Endodermal cell (in vitro differentiated cells): ENCODE data around the gene FAM20A. TPM values are rescaled to one million over a fixed set of nuclear protein-coding genes. Genes with fewer than 3 reads are reported as not detected.

Source experiments
- DNase-seq: peaks from one replicate; pipeline ENCODE4 v3.0.0-alpha.2; 2017
- H3K27ac ChIP-seq: 2 replicates; pipeline ENCODE4 v1.5.1; 2013; ENCODE audit warnings: mild to moderate bottlenecking, low read depth, low read length, moderate library complexity
- H3K27me3 ChIP-seq: 2 replicates; pipeline ENCODE4 v1.6.1; 2013; ENCODE audit warnings: mild to moderate bottlenecking, low read length, moderate library complexity; ENCODE audit not compliant: insufficient read depth, control insufficient read depth, poor library complexity, severe bottlenecking
- H3K36me3 ChIP-seq: 2 replicates; pipeline ENCODE4 v1.7.0; 2013; ENCODE audit warnings: mild to moderate bottlenecking, low read length, moderate library complexity; ENCODE audit not compliant: control insufficient read depth, insufficient read depth
- H3K4me1 ChIP-seq: one replicate; pipeline ENCODE4 v1.7.0; 2013; ENCODE audit warnings: low read length; ENCODE audit not compliant: control insufficient read depth, insufficient read depth
- H3K4me3 ChIP-seq: 2 replicates; pipeline ENCODE4 v1.5.1; 2013; ENCODE audit warnings: mild to moderate bottlenecking, low read length, moderate library complexity
- H3K9ac ChIP-seq: 2 replicates; pipeline ENCODE4 v1.6.1; 2013; ENCODE audit warnings: mild to moderate bottlenecking, low read length, moderate library complexity; ENCODE audit not compliant: poor library complexity, severe bottlenecking; ENCODE audit errors: extremely low read depth
- H3K9me3 ChIP-seq: 2 replicates; pipeline ENCODE4 v1.6.1; 2013; ENCODE audit warnings: mild to moderate bottlenecking, low read length, moderate library complexity; ENCODE audit not compliant: control insufficient read depth
- H3K27ac Mint-ChIP-seq: 2 replicates; pipeline ENCODE4 v1.8.0; 2020; ENCODE audit warnings: mixed read lengths
- H3K27me3 Mint-ChIP-seq: 2 replicates; pipeline ENCODE4 v1.8.0; 2021; ENCODE audit warnings: mild to moderate bottlenecking, mixed read lengths; ENCODE audit not compliant: insufficient read depth
- H3K36me3 Mint-ChIP-seq: 2 replicates; pipeline ENCODE4 v1.8.0; 2020; ENCODE audit warnings: low read depth, mixed read lengths
- H3K4me1 Mint-ChIP-seq: 2 replicates; pipeline ENCODE4 v1.8.0; 2020; ENCODE audit warnings: mixed read lengths
- H3K4me3 Mint-ChIP-seq: 2 replicates; pipeline ENCODE4 v1.8.0; 2020; ENCODE audit warnings: mild to moderate bottlenecking, moderate library complexity, mixed read lengths
- H3K9me3 Mint-ChIP-seq: 2 replicates; pipeline ENCODE4 v1.8.0; 2020; ENCODE audit warnings: mild to moderate bottlenecking, mixed read lengths
- WGBS, 2 experiments: methylation state at CpG; one replicate each; pipeline versions ENCODE4 v1.1.5 to v1.1.7; 2013; ENCODE audit warnings: missing lambda C conversion rate in 2 of 2, mixed read lengths in 1 of 2; ENCODE audit not compliant: insufficient coverage in 1 of 2, insufficient read length in 1 of 2; 5-methylcytosine and 5-hydroxymethylcytosine counted together
- total RNA-seq, 2 donors: library from RNA; stranded (reverse); fragmentation: NEBNext Ultra II Directional in 1 of 2; extraction: Animal tissue kit (Norgen Biotek cat#: 25700) in 1 of 2; gene quantifications; 2 replicates in 1 of 2; 3 replicates in 1 of 2; pipeline ENCODE4 v1.2.1, GENCODE V29; 2021
- TF ChIP-seq, protein P1 (sequence below): fragments of 200-600 bp; sonication (generic); conservative IDR thresholded peaks from 2 replicates; pipeline ENCODE4 v1.5.0; 2021; ENCODE audit warnings: antibody characterized with exemption, mild to moderate bottlenecking

Gene FAM20A
- total RNA-seq, 2 donors from 2014 or later: 58.7 to 74.3 TPM

DNA sequence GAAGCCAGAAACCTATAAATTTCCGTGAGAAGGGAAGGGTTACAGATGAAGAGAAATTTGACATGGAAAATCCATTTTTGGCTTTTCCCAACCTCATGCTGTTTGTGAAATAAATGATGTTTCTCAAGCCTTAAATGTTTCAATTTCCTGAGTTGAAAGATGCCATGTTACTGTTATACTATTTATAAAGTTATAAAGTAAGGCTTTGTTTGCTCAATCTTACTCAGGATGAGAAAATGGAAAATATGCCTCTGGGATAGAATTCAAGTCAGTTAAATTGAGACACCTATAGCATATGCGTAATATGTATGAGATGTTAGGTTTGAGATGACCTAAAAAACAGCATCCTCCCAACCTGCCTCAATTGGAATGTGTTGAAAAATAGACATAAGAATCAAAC lies 19.9 kb upstream of the FAM20A start:
- no peaks in the 10 kb centered on the region for H3K27me3 Mint-ChIP-seq
- no peaks in the 10 kb centered on the region for H3K36me3 Mint-ChIP-seq

DNA sequence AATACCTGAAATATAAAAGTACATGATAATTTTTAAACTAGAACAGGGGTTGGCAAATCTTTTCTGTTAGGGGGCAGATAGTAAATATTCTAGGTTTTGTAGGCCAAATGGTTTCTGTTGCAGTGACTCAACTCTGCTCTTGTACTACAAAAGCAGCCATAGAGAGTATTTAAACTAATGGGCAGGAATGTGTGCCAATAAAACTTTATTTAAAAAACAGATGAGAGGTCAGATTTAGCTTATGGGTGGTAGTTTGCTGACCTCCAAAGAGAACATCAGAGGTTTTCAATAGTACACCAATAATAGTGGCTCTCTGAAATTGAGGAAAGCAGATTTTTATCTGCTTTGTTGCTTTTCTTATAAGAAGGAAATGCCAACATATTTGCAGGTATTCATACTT lies 15.2 kb upstream of the FAM20A start:
- Histone ChIP-seq H3K9me3 (peaks cover 5% of the 10 kb centered on the region), H3K4me3 (no peak overlapping the region), H3K9ac (no peak overlapping the region), H3K27ac (no peak overlapping the region), H3K27me3 (no peaks in the 10 kb centered on the region), H3K4me1 (no peaks in the 10 kb centered on the region), H3K36me3 (no peaks in the 10 kb centered on the region)
- Mint-ChIP-seq H3K27ac (no peak overlapping the region), H3K4me1 (peaks cover 3% of the 10 kb centered on the region), H3K9me3 (peaks cover 3% of the 10 kb centered on the region), H3K36me3 (no peaks in the 10 kb centered on the region), H3K4me3 (no peak overlapping the region), H3K27me3 (no peaks in the 10 kb centered on the region)
- TF ChIP-seq, protein P1, sequence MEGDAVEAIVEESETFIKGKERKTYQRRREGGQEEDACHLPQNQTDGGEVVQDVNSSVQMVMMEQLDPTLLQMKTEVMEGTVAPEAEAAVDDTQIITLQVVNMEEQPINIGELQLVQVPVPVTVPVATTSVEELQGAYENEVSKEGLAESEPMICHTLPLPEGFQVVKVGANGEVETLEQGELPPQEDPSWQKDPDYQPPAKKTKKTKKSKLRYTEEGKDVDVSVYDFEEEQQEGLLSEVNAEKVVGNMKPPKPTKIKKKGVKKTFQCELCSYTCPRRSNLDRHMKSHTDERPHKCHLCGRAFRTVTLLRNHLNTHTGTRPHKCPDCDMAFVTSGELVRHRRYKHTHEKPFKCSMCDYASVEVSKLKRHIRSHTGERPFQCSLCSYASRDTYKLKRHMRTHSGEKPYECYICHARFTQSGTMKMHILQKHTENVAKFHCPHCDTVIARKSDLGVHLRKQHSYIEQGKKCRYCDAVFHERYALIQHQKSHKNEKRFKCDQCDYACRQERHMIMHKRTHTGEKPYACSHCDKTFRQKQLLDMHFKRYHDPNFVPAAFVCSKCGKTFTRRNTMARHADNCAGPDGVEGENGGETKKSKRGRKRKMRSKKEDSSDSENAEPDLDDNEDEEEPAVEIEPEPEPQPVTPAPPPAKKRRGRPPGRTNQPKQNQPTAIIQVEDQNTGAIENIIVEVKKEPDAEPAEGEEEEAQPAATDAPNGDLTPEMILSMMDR: no peak
- no peak for DNase-seq

More for the DNA sequence above, 19.9 kb upstream of the FAM20A start:
- Histone ChIP-seq H3K27me3 (no peaks in the 10 kb centered on the region), H3K4me3 (no peak overlapping the region), H3K4me1 (peaks cover 3% of the 10 kb centered on the region), H3K36me3 (no peaks in the 10 kb centered on the region), H3K9me3 (no peaks in the 10 kb centered on the region), H3K27ac (no peak overlapping the region), H3K9ac (no peak overlapping the region)
- no peak overlapping the region for H3K27ac Mint-ChIP-seq
- TF ChIP-seq, protein P1: no peak
- H3K4me3 Mint-ChIP-seq: no peak overlapping the region
- no peak for DNase-seq
- peaks cover 8% of the 10 kb centered on the region for H3K4me1 Mint-ChIP-seq
- WGBS, 2 experiments: 97 to 100% methylated on average over 1 to 2 of the region's 2 CpGs
- no peaks in the 10 kb centered on the region for H3K9me3 Mint-ChIP-seq

DNA sequence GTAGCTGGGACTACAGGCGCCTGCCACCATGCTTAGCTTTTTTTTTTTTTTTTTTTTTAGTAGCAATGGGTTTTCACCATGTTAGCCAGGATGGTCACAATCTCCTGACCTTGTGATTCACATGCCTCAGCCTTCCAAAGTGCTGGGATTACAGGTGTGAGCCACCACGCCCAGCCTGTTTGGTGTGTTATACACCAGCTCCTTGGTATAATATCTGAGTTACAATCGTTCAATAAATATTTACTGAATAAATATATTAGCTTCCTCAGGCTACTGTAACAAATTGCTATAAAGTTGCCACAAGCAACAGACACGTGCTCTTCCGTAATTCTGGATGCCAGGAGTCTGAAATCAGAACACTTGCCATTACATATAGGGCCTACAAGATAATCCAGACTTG lies 13.6 kb upstream of the FAM20A start:
- no peak overlapping the region for H3K9ac ChIP-seq
- H3K27me3 ChIP-seq: no peaks in the 10 kb centered on the region
- peaks cover 20% of the 10 kb centered on the region for H3K9me3 ChIP-seq
- Mint-ChIP-seq H3K4me1 (peaks cover 3% of the 10 kb centered on the region), H3K4me3 (no peak overlapping the region), H3K9me3 (peaks cover 17% of the 10 kb centered on the region), H3K36me3 (peaks cover 5% of the 10 kb centered on the region), H3K27me3 (no peaks in the 10 kb centered on the region), H3K27ac (no peak overlapping the region)
- no peak overlapping the region for H3K4me3 ChIP-seq
- H3K4me1 ChIP-seq: no peaks in the 10 kb centered on the region
- DNase-seq: no peak
- 84 to 100% methylated on average over 2 to 5 of the region's 5 CpGs for WGBS, 2 experiments
- TF ChIP-seq, protein P1: no peak
- no peaks in the 10 kb centered on the region for H3K36me3 ChIP-seq
- no peak overlapping the region for H3K27ac ChIP-seq
